SK-N-MC (cell line): ENCODE data around the gene TMBIM1.

Source experiments
- DNase-seq: peaks from one replicate; pipeline ENCODE4 v3.0.0-alpha.2; 2011; ENCODE audit warnings: low read depth, low spot score
- H3K27ac ChIP-seq: fragments of 200-600 bp; sonication (generic); 2 replicates; pipeline ENCODE4 v1.5.1; 2016; ENCODE audit warnings: mixed run types
- H3K36me3 ChIP-seq: fragments of 200-600 bp; sonication (generic); 2 replicates; pipeline ENCODE4 v1.6.1; 2017; ENCODE audit warnings: antibody characterized with exemption, low read length, mixed read lengths; ENCODE audit not compliant: insufficient read depth
- H3K4me3 ChIP-seq: fragments of 200-600 bp; sonication (generic); 2 replicates; pipeline ENCODE4 v1.5.1; 2016
- H3K9ac ChIP-seq: fragments of 200-600 bp; sonication (generic); 2 replicates; pipeline ENCODE4 v1.8.0; 2017; ENCODE audit warnings: mixed run types, mixed read lengths; ENCODE audit not compliant: insufficient read length
- H3K9me3 ChIP-seq: fragments of 200-600 bp; sonication (generic); 2 replicates; pipeline ENCODE4 v1.6.1; 2017; ENCODE audit warnings: low read depth, mild to moderate bottlenecking, antibody characterized with exemption, low read length, moderate library complexity, mixed read lengths
- EZH2 ChIP-seq: fragments of 200-600 bp; sonication (generic); IDR thresholded peaks from one replicate; pipeline ENCODE4 v1.6.1; 2017; ENCODE audit warnings: antibody characterized with exemption
- FOXP2 ChIP-seq: optimal IDR thresholded peaks from 2 replicates; pipeline ENCODE3; 2011; ENCODE audit warnings: mild to moderate bottlenecking, moderate library complexity; ENCODE audit not compliant: insufficient read depth; ENCODE audit errors: extremely low read length, control extremely low read depth
- POLR2AphosphoS5 ChIP-seq: IDR thresholded peaks from 2 replicates; pipeline ENCODE4 v1.6.1; 2012; ENCODE audit warnings: mild to moderate bottlenecking, low read depth, low read length, borderline replicate concordance

Gene TMBIM1

GRCh38 chr2:218272531-218273212 lies 19.6 kb downstream of the TMBIM1 start:
- Histone ChIP-seq H3K4me3 (peak overlapping the region; percentile 56; the same call in 1 of the 2 replicates), H3K9me3 (no peaks in the 10 kb centered on the region), H3K27ac (no peak overlapping the region), H3K36me3 (peaks cover 27% of the 10 kb centered on the region; the same call in 1 of the 2 replicates), H3K9ac (no peak overlapping the region)
- DNase-seq: peak; percentile 87
- TF ChIP-seq POLR2AphosphoS5: peak; percentile 49
- no peak for TF ChIP-seq EZH2

DNA sequence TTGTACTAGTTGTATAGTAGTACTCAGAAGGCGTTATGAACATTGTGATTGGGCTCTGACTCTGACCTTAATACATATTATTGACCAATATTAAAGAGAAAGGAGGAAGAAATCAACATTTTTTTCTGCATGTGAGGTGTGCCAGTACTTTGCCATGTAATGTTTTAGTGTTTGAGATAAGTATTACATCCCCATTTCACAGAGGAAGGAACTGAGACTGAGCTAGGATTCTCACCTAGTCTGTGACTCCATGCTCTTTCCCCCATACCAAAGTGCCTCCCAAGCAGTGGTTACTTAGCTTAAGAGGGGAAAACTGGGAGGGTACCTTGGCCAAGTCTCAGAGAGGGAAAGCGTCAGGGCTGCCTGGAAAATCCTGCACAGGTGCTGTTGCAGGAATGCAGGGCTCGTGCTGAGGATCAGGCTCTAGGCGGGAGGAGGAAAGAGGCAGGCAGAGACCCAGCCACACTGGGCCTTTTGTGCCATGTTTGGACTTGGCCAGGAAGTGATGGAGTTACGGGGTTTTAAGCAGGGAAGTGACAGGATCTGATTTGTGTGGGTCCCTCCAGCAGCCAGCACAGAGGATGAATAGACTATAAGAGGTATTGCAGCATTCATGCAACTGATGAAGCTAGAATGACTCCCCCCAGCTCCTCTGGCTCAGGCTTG lies 20.3 kb downstream of the TMBIM1 start:
- Histone ChIP-seq H3K4me3 (peak overlapping the region; percentile 91; the same call in 1 of the 2 replicates), H3K27ac (no peak overlapping the region), H3K36me3 (peaks cover 29% of the 10 kb centered on the region; the same call in 1 of the 2 replicates), H3K9me3 (no peaks in the 10 kb centered on the region), H3K9ac (no peak overlapping the region)
- DNase-seq: no peak
- no peak for TF ChIP-seq POLR2AphosphoS5
- TF ChIP-seq EZH2: no peak
- no peak for TF ChIP-seq FOXP2

DNA sequence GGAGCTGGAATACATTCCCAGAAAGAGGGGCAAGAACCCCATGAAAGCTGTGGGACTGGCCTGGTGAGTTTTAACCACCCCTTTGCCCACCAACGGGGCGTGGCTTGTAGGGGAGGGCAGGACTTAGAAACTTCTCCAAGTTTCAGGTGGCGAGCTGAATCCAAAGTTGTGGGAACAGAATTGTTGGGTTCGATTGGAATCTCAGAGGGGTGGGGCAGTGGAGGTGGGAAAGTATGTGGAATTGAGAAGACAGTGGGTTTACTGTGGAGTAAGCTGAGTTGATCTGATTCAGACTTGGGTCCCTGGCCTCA lies 20.9 kb downstream of the TMBIM1 start:
- peak overlapping the region; percentile 73 for H3K9ac ChIP-seq
- no peak overlapping the region for H3K27ac ChIP-seq

GRCh38 chr2:218270721-218271486 lies 21.4 kb downstream of the TMBIM1 start:
- TF ChIP-seq POLR2AphosphoS5 (no peak), EZH2 (no peak), FOXP2 (no peak)
- no peak for DNase-seq
- H3K9ac ChIP-seq: peak overlapping the region; percentile 73
- H3K9me3 ChIP-seq: no peaks in the 10 kb centered on the region
- peaks cover 37% of the 10 kb centered on the region; the same call in 1 of the 2 replicates for H3K36me3 ChIP-seq
- H3K4me3 ChIP-seq: peak overlapping the region; percentile 91
- H3K27ac ChIP-seq: no peak overlapping the region

More for the DNA sequence above, 20.9 kb downstream of the TMBIM1 start:
- peak overlapping the region; percentile 91 for H3K4me3 ChIP-seq
- TF ChIP-seq POLR2AphosphoS5: no peak
- no peak for TF ChIP-seq EZH2
- TF ChIP-seq FOXP2: no peak
- H3K36me3 ChIP-seq: peaks cover 32% of the 10 kb centered on the region; the same call in 1 of the 2 replicates
- H3K9me3 ChIP-seq: no peaks in the 10 kb centered on the region
- no peak for DNase-seq

GRCh38 chr2:218269900-218270720 lies 22.2 kb downstream of the TMBIM1 start, which contains the start of the genes AAMP and PNKD:
Gene AAMP, minus strand, starts transcription at chr2:218270137. Its CDS starts 51 bp downstream, at chr2:218270086.
Gene PNKD, plus strand, starts transcription at chr2:218270519. Its CDS starts 17 bp downstream, at chr2:218270536.
- H3K9me3 ChIP-seq: no peaks in the 10 kb centered on the region
- H3K4me3 ChIP-seq: peak within 1 kb of the TSS; percentile 91
- TF ChIP-seq FOXP2 (peak; percentile 70), EZH2 (no peak), POLR2AphosphoS5 (peak; percentile 86)
- H3K27ac ChIP-seq: no peak within 1 kb of the TSS
- H3K9ac ChIP-seq: peak within 1 kb of the TSS; percentile 83
- DNase-seq: peak; percentile 96
- H3K36me3 ChIP-seq: peaks cover 33% of the 10 kb centered on the region; the same call in 1 of the 2 replicates

DNA sequence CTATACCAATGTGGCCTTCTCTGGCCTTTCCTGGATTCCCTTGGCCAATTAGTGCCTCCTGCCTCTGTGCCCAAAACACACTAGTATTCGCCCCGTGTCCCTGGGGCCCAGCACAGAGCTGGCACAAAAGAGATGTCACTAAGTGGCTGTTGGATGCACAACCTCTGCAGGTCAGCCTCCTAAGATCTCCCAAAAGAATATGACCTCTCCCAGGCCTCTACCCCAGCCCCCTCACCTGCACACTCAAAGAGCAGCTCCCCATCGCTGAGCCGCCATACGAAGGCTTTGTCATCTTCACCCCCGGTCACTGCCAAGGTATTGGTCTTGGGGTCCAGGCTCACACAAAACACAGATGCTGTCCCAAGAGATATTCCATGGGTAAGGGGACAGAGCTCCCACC lies 25.0 kb downstream of the TMBIM1 start:
- no peak overlapping the region for H3K9ac ChIP-seq
- H3K36me3 ChIP-seq: peaks cover 19% of the 10 kb centered on the region; the same call in 1 of the 2 replicates
- H3K9me3 ChIP-seq: no peaks in the 10 kb centered on the region
- no peak overlapping the region for H3K27ac ChIP-seq
- H3K4me3 ChIP-seq: no peak overlapping the region
- DNase-seq: no peak
- TF ChIP-seq FOXP2: no peak
- no peak for TF ChIP-seq EZH2
- TF ChIP-seq POLR2AphosphoS5: no peak

GRCh38 chr2:218266316-218266979 lies 25.9 kb downstream of the TMBIM1 start:
- H3K9me3 ChIP-seq: no peaks in the 10 kb centered on the region

More at GRCh38 chr2:218266316-218266979, 25.9 kb downstream of the TMBIM1 start:
- no peak for DNase-seq
- H3K9ac ChIP-seq: no peak overlapping the region
- TF ChIP-seq EZH2 (no peak), FOXP2 (no peak), POLR2AphosphoS5 (no peak)
- H3K27ac ChIP-seq: no peak overlapping the region
- peaks cover 19% of the 10 kb centered on the region; the same call in 1 of the 2 replicates for H3K36me3 ChIP-seq
- no peak overlapping the region for H3K4me3 ChIP-seq
